Heart left ventricle (tissue), 13 donors: ENCODE results near the gene BIN1.

Source experiments
- CTCF ChIP-seq, 12 donors: fragments of 200-600 bp; sonication (generic) in 4 of 12; IDR thresholded peaks; one replicate each; pipeline versions ENCODE4 v1.5.0 to v1.8.0; 2018 to 2022; ENCODE audit warnings: antibody characterized with exemption in 12 of 12, mild to moderate bottlenecking in 5 of 12
- POLR2A ChIP-seq, 2 donors: fragments of 450-650 bp; IDR thresholded peaks; one replicate each; pipeline ENCODE4 v1.6.1; 2017; ENCODE audit warnings: antibody characterized with exemption in 2 of 2, mild to moderate bottlenecking in 2 of 2, moderate library complexity in 2 of 2
- donor health status: ischemic (EF 13 %, LVEDD 7.1; RV severe dilation, severe dysfunction).
- donor health status: DM: no; HTN: yes; CAD: no.
- donor health status: DM: no; HTN: no; CAD: no.
- donor health status: ischemic (EF 25% LVEDD 6.9; RV normal size, moderate dysfunction).
- donor health status: ischemic (EF 25% LVEDD 5.7; RV mildly dilated, moderate dysfunction).
- donor health status: ischemic (EF 35%, LVEDD 5.7; RV mildly dilated, moderate dysfunction).
- donor health status: nonischemic (EF 11% LVEDD 7.7; RV severe dilation, severe dysfunction).
- donor health status: DM: yes; HTN: yes; CAD: no.
- donor health status: PGD.
- donor health status: ischemic (EF 29% LVEDD 5.4; RV normal size, mild dysfunction).
- donor health status: nonischemic (EF 23%, LVEDD 6.1; RV moderate dilation, normal function).

DNA sequence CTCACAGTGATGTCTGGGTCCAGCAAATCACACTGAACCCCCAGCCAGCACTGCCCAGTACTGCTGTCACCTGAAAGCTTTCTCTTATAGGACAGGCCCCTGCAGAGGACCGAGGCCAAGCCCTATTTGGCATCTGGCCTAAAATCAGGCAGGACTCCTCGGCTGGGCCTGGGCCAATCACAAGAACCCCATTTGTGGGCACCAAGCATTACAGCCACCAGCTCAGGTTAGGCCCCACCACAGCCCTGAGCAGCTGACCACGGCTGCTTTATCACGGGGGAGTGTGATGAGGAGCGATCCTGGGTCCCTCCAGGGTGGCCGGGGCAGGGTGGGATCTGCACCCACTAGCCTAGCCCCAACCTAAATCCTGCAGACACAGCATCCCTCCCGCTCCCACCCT, 8.2 kb downstream of the BIN1 start:
- TF ChIP-seq CTCF (IDR thresholded peaks at IDR 0.05) = no peak
- no peak for TF ChIP-seq POLR2A (IDR thresholded peaks at IDR 0.05)
